AG09309 (cell line): ENCODE measurements around the gene PRDM5.

Source experiments
- DNase-seq: peaks from one replicate; pipeline ENCODE4 v3.0.0-alpha.2; 2010; ENCODE audit warnings: low read depth
- H3K4me3 ChIP-seq: 2 replicates; pipeline ENCODE4 v1.5.1; 2011; ENCODE audit warnings: mild to moderate bottlenecking, low read depth, low read length, moderate library complexity; ENCODE audit not compliant: control insufficient read depth
- TF ChIP-seq, protein P1 (sequence below): IDR thresholded peaks from 2 replicates; pipeline ENCODE4 v1.5.1; 2011; ENCODE audit warnings: mild to moderate bottlenecking, low read depth, low read length, inconsistent platforms; ENCODE audit not compliant: insufficient read depth, control insufficient read depth; ENCODE audit errors: missing control alignments

The PRDM5 gene

DNA sequence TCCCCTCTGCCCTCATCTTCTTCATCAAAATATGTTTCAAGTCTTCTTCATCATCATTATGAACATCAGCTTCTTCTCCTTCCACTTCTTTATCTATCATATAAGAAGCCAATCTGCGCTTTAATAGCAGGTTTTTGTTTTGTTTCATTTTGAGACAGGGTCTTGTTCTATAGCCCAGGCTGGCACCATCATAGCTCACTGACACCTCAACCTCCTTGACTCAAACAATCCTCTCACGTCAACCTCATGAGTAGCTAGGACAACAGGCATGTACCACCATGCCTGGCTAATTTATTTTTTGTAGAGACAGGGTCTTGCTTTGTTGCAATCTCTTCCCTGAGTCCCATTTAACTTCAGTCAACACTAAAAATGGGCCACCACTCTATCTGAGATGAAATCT lies 27.0 kb downstream of the PRDM5 start:
- TF ChIP-seq, protein P1, sequence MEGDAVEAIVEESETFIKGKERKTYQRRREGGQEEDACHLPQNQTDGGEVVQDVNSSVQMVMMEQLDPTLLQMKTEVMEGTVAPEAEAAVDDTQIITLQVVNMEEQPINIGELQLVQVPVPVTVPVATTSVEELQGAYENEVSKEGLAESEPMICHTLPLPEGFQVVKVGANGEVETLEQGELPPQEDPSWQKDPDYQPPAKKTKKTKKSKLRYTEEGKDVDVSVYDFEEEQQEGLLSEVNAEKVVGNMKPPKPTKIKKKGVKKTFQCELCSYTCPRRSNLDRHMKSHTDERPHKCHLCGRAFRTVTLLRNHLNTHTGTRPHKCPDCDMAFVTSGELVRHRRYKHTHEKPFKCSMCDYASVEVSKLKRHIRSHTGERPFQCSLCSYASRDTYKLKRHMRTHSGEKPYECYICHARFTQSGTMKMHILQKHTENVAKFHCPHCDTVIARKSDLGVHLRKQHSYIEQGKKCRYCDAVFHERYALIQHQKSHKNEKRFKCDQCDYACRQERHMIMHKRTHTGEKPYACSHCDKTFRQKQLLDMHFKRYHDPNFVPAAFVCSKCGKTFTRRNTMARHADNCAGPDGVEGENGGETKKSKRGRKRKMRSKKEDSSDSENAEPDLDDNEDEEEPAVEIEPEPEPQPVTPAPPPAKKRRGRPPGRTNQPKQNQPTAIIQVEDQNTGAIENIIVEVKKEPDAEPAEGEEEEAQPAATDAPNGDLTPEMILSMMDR = no peak
- DNase-seq = no peak
- no peak overlapping the region for H3K4me3 ChIP-seq

DNA sequence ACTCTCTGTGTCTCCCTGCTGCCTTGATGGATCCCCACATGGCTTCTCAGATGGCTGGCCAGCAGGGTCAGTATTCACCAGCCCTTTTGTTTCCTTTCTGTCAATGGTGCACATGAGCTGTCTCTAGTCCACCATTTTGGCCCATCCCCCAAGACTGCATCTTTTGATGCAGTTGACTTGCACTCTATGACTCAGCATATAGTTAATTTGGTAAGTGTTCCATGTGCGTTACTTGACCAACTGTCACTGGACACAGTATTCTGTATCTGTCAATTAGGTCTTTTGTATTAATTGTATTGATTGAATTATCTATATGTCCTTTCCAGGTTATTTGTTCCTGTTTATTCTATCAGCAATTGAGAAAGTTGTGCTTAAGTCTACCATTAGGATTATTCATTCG lies 29.2 kb downstream of the PRDM5 start:
- TF ChIP-seq, protein P1 = no peak
- no peak overlapping the region for H3K4me3 ChIP-seq
- no peak for DNase-seq

DNA sequence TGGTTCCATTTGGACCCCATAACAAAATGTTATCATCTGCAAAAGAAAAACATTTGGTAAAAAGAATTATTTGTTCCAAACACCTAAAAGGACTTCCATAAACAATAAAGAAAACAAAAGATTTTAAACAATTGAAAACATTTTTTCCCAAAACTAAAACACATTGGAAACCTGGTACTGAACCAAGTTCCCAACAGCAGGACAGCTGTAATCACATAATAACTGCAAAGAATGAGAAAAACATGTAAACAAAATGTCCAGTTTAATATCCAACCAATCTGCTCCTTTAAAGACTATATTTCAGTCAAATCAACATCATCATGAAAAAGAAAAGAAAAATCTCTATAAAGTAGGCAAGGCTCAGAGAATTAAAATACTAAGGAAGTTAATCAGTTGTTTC lies 36.3 kb downstream of the PRDM5 start:
- DNase-seq = no peak
- TF ChIP-seq, protein P1 = no peak
- no peak overlapping the region for H3K4me3 ChIP-seq

DNA sequence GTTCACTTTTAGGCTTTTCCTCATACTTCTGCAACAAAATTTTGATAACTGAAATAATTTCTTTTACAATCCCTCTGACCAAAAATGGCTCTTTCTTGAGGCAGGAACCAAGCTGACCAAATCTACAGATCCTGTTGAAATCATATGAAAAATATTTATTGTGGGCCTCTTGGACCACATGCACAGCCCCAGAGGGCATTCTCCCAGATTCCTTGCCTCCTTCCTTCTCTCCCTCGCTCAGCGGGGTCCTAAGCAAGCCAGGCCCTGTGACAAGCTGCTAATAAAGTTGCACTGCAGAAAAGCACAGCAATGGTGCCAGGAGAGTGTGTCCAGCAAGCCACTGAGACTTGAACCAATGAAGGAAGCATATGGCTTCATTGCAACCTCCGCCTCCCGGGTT lies 40.7 kb downstream of the PRDM5 start:
- TF ChIP-seq, protein P1 = no peak
- H3K4me3 ChIP-seq = no peak overlapping the region
- DNase-seq = no peak

DNA sequence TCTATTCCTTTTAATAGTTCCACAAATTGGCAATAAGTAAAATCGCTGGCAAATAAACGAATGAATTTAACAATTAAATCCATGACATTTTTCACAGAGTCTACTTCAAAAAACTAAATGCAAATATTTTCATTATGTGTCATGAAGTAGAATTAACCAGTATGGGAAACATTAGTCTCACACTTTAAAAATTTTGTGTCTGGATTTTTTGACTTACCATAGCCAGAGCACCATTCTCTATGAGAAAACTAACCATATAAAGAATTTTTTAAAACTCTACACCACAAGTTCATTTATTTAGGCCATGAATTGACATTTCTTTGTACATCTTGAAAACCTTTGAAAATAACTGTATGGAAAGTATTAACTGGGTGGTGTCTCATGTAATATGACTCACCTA lies 41.2 kb downstream of the PRDM5 start:
- TF ChIP-seq, protein P1 = no peak
- H3K4me3 ChIP-seq = no peak overlapping the region
- DNase-seq = no peak

DNA sequence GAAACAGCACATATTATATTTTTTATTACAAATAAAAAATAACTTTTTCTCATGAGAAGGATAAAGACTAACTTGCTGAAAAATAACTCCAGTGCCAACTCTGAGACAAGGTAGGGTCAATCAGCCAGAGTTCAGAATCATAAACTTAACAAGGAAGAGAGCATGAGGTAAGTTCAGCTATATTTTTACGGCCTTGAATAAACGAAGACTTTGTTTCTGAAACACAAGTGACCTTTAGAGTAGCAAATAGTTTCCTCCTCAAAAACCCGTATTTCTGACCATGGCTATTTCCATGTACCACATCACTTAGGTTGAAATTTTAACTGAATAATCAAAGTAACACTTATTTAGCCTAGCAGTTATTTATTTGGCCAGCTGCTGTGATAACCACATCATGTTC lies 45.5 kb downstream of the PRDM5 start:
- TF ChIP-seq, protein P1 = no peak
- H3K4me3 ChIP-seq = no peak overlapping the region
- DNase-seq = no peak

DNA sequence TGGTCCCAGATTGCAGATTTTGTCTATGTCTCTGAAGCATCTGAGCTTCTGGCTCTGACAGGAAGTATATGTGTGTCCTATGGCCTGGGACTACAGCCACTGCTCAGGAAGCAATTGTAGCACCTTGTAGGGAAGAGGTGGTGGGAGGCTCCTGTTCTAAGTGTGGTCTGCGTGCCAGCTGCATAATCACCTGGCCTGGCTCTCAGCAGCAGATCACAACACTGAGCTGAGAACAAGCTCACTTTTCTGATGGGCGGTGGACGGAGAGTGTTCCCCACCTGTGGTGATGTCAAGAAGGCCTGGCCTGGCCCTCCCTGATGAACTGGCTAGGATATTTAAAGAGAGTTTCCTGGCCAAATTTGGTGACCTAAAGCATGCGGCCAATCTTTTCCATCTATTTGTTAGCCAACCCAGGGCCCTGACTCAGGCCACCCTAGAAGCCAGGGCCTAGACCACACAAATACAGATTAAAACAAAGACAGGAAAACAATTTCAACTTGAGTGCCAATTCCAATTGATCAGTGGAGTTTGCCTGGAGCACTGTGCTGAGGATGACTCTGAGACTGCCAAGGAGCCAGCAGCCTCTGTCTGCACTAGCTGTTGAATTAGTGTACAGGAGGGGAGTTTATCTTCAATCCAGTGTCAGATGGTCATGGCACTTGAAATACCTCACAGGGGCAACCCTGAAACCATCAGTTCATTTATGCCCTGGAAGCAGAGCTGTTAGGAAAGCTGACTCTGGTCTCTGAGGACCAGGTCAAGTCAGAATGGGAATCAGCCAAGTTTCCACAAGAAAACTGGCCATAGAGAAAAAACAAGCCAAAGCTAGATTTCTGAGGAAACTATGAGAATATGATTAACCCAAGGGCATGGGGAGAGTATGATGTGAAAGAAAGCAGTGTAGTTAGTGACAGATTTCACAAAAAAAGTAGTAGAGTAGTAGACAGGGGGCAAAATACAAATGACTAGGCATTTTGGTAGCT lies 47.4 kb downstream of the PRDM5 start:
- no peak for DNase-seq
- TF ChIP-seq, protein P1 = no peak
- no peak overlapping the region for H3K4me3 ChIP-seq
